NCI-H2227 treated with DMSO at 0.1 percent for 48 hours (cell line): ENCODE measurements around the gene MEAK7.
"Not testable (repeated sequence)": the region's sequence is repeated elsewhere in the genome, so short reads cannot be mapped to it uniquely, and the experiment has no call there.

Experiments
- DNase-seq: peaks from one replicate; lab custom pipeline; 2025; lab: John Stamatoyannopoulos, UW

Gene MEAK7

GRCh38 chr16:84532855-84533486, 28.5 kb upstream of the MEAK7 start:
- DNase-seq, result no peak

GRCh38 chr16:84532291-84532724, 27.8 kb upstream of the MEAK7 start:
- DNase-seq, result no peak

GRCh38 chr16:84531671-84532111, 27.2 kb upstream of the MEAK7 start:
- no peak for DNase-seq

DNA sequence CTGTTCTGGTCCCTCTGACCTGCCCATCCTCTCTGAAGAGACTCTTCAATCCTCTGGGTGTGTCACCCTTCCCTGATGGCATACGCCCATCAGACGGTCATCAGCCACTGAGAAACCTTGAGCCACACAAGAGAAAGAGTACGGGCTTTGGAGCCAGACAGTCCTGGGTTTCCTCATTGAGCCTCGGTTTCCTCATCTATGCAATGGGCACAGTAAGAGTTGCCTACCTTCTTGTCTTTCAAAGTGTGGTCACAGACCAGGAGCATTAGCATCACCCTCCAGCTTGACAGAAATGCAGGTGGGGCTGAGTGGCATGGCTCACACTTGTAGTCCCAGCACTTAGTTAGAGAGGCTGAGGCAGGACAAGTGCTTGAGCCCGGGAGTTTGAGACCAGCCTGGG, 26.1 kb upstream of the MEAK7 start:
- no peak for DNase-seq

GRCh38 chr16:84529607-84530006, 25.1 kb upstream of the MEAK7 start:
- DNase-seq, result no peak

DNA sequence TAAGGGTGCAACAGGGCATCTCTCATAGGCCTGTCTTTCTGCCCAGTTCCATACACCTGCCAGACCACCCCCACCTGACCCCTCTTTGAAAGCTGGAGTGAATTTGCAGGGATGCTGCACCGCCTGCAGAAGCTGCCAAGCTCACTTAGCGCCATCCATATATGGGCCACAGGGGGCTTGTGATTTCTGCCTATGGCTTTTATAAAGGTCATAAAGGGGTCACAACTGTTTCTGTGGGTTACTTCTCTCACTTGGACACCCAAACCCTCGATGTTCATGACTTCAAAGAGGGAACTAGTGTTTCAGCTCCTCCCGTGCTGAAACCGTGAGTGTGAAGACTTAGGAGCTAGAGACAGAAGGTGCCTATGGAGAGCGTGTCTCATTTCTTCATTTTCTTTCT, 23.9 kb upstream of the MEAK7 start:
- no peak for DNase-seq

GRCh38 chr16:84527532-84528269, 23.2 kb upstream of the MEAK7 start:
- no peak for DNase-seq

DNA sequence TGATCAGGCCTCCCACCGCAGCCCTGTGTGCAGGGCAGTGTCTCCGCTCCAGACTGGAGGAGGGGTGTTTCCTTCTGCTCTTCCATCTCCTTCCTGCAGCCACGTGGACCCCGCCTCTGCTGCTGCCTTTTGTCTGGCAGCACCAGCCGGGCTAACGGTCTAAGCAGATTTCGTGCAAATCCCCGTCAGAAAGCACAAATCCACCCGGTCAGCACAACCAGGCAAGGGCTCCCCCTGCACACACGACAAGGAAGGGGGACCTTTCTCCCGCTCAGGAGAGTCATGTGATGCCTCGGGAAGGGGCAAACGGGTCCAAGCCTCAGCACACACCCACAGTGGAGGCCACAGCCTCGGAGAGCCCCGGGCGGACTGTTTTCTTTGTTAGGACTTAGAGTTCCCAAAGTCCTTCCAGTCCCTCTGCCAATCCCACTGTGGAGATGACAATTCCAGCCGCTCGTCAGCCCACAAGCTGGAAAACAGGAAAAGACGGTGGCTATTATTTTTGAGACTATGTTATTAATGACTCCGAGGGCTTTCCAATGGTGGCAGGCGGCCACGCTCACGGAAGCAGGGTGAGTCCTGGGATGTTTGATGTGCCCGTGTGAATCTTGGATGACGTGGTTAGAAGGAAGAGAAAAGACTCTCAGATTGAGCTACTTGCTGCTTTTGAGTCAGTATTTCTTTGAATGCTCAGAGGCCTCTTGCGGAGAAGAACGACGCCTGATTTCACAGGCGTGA, 22.5 kb upstream of the MEAK7 start:
- no peak for DNase-seq

- not testable (repeated sequence) for DNase-seq
Measured at GRCh38 chr16:84524941-84525581, 20.6 kb upstream of the MEAK7 start.

- DNase-seq, result no peak
Measured at GRCh38 chr16:84524346-84524920, 20.0 kb upstream of the MEAK7 start.

DNA sequence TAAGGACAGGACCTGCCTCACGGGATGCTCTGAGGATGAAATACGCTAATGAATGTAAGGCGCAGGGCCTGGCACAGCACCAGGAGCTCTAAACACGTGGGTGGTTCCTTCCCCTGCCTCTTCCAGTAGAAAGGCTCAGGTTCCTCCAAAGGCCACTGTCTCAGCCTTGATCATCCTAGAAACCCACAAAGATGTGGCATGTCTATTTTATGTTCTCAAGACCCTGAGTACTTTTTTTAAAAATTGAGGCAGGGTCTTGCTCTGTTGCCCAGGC, 17.0 kb upstream of the MEAK7 start:
- DNase-seq, result no peak

DNA sequence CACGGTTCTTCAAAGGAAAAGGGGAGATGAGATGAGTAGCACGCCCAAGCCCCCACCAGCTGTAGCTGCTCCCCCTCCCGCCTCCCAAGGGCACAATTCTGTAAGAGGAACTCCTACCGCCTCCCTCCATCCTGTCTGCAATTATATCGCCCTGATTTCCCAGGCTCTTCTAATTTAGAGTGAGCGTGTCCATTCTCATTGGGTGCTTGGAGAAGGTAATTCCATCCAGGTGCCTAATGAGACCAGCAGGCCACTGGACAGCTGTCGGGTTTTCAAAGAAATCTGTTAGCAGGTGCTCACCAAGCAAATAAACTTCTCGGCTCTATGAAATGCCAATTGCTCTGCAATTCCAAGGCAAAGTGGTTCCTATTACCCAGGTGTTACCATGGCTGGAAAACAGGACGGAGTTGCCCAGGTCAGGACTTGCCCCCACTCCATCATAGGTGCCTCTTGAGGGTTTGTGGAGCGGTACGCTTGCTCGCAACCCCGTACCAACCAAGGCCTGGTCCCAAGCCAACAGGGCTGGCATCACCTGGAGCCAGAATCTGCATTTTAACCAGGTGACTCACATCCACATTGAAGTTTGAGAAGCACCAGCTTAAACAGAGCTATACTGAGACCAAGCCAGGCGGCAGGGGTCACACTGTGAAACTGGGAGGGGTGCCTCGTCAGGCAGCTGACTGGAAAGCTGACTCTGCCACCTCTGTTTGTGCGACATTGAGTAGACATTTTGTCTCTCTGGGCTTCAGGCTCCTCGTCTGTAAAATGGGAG, 16.5 kb upstream of the MEAK7 start:
- no peak for DNase-seq

DNA sequence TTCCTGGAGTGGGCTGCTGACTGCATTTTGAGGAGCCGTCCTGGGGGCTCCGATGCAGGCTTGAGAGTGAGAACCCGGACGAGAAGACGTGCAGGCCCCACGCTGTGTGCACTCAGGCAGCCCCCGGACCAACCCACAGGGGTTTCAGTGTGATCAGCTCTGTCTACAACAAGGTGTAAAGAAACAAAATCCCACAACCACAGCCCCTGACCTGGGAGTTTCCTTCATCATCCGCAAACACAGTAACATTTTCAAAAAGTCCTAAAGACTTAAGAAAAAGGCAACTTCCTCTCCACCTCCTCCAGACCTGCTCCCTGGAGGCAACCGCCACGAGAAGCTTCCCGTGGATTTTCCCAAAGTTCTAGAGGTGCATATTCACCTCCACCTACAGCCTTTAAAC, 15.4 kb upstream of the MEAK7 start:
- no peak for DNase-seq

- DNase-seq, result no peak
Measured at GRCh38 chr16:84518804-84519341, 14.4 kb upstream of the MEAK7 start.

DNA sequence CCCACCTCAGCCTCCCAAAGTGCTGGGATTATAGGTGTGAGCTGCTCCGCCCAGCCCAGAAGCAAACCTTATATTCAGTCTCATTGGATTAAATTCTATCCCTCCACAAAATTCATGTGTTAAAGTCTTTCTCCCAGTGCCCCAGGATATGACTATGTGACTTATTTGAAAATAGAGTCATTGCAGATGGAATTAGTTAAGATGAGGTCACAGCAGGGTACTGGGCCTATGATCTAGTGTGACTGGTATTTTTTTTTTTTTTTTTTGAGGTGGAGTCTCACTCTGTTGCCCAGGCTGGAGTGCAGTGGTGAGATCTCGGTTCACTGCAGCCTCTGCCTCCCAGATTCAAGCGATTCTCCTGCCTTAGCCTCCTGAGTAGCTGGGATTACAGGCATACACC, 13.8 kb upstream of the MEAK7 start:
- not testable (repeated sequence) for DNase-seq

- no peak for DNase-seq
Measured at GRCh38 chr16:84517366-84517765, 12.9 kb upstream of the MEAK7 start.

- no peak for DNase-seq
Measured at GRCh38 chr16:84514874-84515835, 10.7 kb upstream of the MEAK7 start.

DNA sequence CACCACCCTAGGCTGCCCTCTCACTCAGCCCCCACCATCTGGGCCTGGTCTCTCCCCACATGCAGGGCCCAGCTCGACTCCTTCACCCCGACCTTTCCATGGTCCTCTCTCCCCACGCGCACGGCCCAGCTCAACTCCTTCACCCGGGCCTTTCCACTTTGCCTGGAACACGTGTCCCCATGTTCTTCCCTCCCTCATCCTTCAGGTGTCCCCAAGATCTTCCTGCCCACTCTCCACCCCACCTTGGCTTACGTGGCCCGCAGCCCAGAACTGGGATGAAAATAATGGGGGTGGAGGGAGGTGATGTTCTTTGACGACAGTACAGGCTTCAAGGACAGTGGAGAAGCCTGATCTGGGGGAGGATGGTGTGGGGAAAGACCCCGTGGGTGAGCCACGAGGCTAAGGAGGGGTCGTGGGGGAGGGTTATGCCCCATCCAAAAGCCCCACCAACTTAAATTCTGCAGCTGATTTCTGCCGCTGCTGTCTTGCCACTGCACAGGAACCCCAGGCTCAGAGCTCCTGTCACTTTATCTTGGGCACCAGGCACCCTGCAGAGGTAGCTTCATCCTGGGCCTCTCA, 9.9 kb upstream of the MEAK7 start:
- no peak for DNase-seq

DNA sequence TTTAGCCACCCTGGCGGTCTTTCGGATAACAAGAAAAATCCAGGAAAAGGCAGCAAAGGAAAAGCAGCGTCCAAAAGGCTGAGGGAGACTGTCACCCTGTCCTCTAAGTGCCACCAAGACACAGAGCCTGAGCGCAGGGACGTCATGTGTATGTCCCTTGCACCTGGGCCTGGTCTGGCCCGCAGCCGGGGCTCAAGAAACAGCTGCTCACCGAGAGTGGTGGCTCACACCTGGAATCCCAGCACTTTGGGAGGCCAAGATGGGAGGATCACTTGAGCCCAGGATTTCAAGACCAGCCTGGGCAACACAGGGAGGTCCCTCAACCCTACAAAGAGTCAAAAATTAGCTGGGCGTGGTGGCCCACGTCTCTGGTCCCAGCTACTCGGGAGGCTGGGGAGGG, 9.2 kb upstream of the MEAK7 start:
- DNase-seq, result no peak

GRCh38 chr16:84513123-84513522, 8.7 kb upstream of the MEAK7 start:
- no peak for DNase-seq
